Stimulated activated CD4-positive, alpha-beta T cell treated with anti-CD3 and anti-CD28 coated beads, Interleukin-1b, Interleukin-23, amount 100 ng/mL, for 48 hours (primary cell): ENCODE results near the gene TMEM242.
A peak's percentile ranks its signal among the peaks of the same experiment; 100 is the strongest.
"Not testable (repeated sequence)": the region's sequence is repeated elsewhere in the genome, so short reads cannot be mapped to it uniquely, and the experiment has no call there.

Source experiments
- DNase-seq: peaks from one replicate; pipeline ENCODE4 v3.0.0-alpha.2; 2020

TMEM242 gene

GRCh38 chr6:157323255-157323965 lies at the start of gene TMEM242:
TSS of gene TMEM242 (minus strand) at chr6:157323519. CDS start at chr6:157323499, 20 bp downstream.
- DNase-seq: peak; percentile 90

DNA sequence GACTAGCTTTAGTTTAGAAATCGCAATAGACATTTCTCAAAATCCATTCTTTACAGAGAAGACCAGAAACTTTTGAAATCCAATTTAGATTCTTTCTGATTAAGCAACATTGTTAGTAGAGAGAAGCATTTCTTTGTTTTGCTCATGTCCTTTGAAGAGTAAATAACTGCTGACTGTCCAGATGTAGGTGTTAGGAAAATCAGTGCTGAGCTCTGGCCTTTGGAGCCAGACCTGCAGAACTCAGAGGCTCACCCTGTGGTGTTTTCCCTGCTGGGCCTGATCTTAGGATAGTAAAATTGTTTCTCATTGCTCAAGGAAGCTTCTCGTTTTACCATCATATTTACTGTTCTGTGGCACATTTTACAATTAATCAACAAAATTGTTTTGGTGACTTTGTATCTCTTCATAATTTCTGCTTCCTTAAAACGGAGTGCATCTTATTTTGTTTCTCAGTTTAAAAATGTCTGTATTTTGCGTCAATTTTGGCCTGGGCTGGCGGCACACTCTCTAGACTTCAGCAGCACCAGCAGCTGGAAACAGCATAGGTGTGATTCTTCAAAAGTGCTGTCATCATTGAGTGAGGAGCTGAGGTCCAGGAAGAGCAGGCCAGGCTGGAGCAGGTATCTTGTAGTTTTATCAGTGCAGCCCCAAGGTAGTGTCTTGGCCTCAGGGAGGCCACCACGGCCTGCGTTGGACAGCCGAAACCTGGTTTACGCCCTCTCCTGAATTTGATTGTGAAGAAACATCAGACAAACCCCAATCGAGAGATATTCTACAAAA lies 49.4 kb upstream of the TMEM242 start:
- no peak for DNase-seq

DNA sequence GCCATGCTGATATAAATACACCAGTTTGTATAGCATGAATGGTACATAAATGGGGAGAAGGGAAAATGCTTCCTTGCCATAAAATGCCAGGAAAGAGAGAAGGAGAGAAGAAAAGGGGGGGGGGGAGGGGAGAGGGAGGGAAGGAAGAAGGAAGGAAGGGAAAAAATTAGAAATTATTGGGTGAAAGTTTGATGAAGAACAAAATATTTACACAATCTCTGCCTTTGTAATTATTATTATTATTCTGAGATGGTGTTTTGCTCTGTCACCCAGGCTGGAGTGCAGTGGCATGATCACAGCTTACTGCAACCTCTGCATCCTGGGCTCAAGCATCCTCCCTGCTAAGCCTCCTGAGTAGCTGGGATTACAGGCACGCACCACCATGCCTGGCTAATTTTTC lies 47.4 kb upstream of the TMEM242 start:
- no peak for DNase-seq

GRCh38 chr6:157368359-157369049 lies 45.2 kb upstream of the TMEM242 start:
- no peak for DNase-seq

GRCh38 chr6:157366648-157367047 lies 43.3 kb upstream of the TMEM242 start:
- no peak for DNase-seq

DNA sequence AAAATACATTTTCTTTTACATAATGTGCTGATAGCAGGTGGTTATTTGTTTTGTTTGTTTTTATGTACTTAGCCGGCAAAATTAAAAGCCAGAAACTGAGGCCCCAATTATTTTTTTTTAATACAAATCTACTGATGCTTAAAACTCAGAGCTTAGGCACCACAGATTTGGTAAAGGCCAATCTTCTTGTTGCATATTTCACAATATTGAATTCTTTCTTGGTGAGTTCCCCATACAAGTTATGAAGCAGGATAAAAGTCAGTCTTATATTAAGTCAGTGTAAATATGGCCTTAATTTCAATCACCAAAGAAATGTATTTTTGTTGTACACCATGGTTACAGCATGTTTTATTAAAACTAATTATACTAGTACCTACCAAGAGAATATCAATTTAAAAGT lies 41.4 kb upstream of the TMEM242 start:
- DNase-seq: no peak

- DNase-seq: no peak
Measured at GRCh38 chr6:157361886-157362285, 38.6 kb upstream of the TMEM242 start.

DNA sequence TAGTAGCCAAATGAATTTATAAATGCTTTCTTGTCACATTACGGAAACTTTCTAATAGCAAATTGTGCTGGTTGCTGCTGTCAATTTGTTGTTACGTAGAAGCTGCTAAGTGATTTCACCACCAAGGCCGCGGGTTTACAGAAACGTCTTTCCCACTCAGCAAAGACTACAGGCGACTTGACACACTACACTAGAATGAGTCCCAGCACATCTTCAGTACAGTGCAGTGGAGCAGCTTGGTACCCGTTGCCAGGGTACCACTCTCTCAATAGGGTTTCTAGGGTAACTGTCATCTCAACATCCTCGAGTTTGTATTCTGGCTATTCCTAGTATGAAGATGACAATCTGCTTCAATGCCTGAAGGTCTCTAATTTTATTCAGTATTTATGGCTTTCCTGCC lies 35.0 kb upstream of the TMEM242 start:
- no peak for DNase-seq

DNA sequence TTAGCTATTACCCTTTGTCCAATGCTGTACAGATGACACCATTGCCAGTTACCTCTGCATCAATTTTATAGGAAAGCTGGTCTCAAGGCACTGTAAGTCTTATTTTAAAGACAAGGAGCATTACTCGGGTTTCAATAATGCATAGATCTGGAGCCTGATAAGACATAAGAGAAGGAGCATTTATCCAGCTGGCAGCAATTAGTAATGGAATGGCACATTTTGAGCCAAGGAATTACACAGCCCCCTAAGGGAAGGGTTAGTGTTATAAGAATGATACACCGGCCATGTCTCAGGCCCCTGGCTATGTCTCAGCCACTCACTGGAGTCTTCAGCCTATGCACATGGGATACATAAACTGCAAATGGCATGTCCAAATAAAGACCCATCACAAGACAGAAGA lies 23.1 kb upstream of the TMEM242 start:
- DNase-seq: no peak

- no peak for DNase-seq
Measured at GRCh38 chr6:157343732-157344131, 20.4 kb upstream of the TMEM242 start.

- no peak for DNase-seq
Measured at GRCh38 chr6:157339432-157339831, 16.1 kb upstream of the TMEM242 start.

DNA sequence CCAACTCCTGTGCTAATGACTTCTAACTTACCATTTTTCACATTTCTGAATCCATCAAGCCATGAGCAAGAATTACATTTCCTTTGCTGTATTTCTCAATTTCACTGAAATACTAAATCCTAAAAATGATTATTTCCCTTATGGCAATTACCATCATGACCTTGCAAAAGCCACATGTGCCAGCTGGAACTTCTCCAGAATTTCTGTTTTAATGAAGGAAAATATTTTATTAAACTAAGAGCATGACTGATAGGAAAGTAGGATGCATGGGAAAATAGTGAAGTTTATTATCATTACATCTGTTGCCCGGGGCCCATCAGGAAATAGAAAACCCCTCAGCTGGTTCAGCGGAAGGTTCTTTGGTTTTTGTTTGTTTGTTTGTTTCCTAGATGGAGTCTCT lies 14.4 kb upstream of the TMEM242 start:
- no peak for DNase-seq

DNA sequence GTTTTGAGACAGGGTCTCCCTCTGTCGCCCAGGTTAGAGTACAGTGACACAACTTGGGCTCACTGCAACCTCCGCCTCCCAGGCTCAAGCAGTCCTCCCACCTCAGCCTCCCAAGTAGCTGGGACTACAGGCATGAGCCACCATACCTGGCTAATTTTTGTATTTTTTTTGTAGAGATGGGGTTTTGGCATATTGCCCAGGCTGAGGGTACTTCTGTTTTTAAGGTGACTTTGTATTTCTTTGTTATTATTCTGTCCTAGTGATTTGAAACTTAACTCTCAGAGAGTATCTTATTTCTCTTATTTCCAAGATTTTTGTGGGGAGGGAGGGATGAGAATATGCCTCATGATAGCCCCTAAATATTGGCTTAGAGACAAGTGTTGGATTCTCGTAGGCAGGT lies 14.0 kb upstream of the TMEM242 start:
- not testable (repeated sequence) for DNase-seq

GRCh38 chr6:157335829-157336228 lies 12.5 kb upstream of the TMEM242 start:
- DNase-seq: no peak

DNA sequence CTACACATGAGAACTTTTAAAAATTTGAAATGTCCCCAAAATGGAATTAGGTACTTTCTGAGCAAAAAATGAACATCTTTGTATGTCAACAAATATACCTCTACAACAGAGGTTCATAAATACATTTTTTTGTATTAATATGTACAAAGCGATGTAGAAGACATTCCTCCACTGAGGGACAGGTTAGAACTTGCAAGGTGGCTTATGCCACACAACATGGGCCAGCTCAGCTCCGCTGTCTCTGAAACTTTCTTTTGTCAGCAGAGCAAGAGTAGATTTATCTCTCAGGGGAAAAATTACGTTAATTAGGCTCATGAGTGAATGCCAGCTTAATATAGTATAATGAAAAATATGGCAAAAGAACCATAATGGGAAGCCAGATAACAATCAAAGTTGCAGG lies 10.6 kb upstream of the TMEM242 start:
- DNase-seq: no peak

DNA sequence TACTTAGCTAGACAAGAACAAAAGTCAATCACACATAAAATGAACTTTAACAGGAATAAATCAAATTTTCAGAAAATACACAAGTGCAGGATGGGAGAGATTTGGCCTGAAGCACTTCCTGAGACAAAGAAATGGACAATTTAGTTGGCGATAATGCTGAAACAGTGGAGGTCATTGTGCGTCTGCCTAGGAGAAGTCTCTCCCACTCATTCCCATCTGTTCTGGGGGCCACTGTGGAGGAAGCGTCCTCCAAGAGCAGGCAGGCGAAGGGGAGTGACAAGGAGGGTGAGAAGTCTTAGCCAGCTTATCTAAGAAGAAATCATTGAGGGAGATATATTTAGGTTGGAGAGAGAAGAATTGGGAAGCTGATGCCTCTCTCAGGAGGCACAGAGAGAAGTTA lies 10.2 kb upstream of the TMEM242 start:
- DNase-seq: no peak

- no peak for DNase-seq
Measured at GRCh38 chr6:157332813-157333212, 9.5 kb upstream of the TMEM242 start.

GRCh38 chr6:157330831-157331230 lies 7.5 kb upstream of the TMEM242 start:
- DNase-seq: no peak

DNA sequence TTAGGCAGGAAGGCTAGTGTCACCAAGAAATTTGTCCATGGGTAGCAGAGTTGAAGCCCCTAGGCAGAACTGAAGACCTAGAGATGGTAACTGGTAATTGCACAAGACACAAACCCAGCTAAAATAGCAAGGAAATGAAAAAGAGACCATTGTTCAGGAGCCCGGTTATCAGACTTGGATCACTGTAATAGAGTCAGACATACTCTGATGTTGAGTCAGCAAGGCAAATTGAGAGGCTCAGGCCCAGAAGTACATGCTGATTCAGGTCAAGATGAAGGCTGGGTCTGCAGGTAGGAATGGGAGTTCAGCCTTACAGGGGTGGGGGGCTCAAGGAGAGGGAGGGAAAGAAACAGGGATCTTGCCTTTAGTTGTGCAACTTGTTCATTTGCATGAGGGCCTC lies 6.5 kb upstream of the TMEM242 start:
- no peak for DNase-seq

- DNase-seq: no peak
Measured at GRCh38 chr6:157328108-157328692, 4.9 kb upstream of the TMEM242 start.

DNA sequence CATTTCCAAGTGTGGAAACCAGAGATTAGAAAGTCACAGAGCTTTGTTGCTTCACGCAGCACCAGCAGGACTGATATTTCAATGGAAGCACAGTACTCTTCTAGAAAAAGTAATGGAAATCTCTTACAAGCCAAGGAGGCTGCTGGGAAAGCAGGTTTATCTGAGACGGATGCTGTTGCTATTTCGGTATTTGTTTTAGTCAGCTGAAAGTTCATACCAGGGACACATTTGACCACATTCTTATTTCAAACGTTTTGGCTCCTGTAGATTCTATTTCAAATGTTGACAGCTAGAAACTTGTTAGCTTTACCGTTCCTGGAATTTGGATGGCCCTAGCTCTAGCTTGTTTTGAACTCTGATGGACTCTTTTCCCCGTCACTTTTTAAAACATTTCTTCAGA lies 3.7 kb upstream of the TMEM242 start:
- no peak for DNase-seq

GRCh38 chr6:157325069-157325805 lies 1.9 kb upstream of the TMEM242 start:
- DNase-seq: no peak

GRCh38 chr6:157323966-157324300 lies 614 bp upstream of the TMEM242 start:
- peak; percentile 22 for DNase-seq
